HG03457 (cell line): Measurements from ENCODE around the gene ACP7.
"Not testable (repeated sequence)": the region's sequence is repeated elsewhere in the genome, so short reads cannot be mapped to it uniquely, and the experiment has no call there.

Experiments
- ATAC-seq: cut with Tn5 transposase; IDR thresholded peaks from one replicate; pipeline ENCODE4 v1.9.1; 2021; ENCODE audit warnings: moderate number of reproducible peaks; ENCODE audit not compliant: unreplicated experiment

ACP7 gene

DNA sequence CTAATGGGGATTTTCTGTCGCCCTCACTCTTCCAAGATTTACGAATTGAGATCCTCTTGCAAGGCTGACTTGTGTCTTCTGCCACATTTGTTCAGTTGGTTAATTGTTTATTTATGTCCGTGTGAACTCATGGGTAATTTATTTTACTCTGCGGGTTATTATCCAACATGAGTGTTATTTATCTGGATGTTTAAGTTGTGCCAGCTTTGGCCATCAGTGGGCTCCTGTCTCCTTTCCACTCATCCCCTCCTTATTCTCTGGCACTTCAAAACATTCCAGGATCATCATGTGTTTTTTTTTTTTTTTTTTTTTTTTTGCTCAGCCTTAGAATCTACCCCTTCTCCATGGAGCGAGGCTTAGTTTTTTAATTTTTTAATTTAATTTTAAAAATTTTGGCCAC, 19.0 kb downstream of the ACP7 start:
- ATAC-seq, result no peak

DNA sequence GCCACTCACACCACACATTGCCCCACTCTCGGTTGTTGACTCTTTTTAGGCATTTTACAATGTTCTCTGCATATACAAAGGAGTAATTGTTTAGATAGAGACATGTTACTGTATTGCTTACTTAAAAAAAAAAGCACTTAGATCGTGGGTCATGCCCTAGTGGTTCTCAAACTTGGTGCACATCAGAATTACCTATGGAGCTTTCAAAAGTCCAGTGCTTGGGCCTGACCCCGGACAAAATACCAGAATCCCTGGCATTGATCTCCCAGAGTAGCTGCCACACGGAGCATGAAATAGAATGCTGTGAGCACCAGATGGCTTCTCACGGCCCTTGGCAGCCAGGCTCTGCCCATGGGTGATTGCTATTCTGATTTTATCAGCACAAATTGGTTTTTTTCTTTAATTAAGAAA, 20.0 kb downstream of the ACP7 start:
- no peak for ATAC-seq

DNA sequence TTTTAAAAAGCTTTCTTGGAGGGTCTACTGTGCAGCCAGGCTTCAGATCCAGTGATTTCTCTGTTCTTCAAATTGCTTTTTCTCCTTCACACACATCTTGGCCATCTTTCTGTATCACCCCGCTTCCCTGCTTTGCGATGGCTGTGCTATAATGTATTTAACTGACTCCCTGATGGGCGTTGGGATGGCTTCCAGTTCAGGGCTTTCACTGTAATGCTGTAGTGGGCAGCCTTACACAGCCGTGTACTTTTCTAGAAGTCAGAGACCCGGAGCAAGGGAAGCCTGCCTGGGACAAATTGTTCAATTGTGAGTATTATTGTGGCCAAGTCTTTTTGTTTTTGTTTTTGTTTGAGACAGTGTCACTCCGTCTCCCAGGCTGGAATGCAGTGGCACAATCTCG, 22.0 kb downstream of the ACP7 start:
- ATAC-seq, result no peak

DNA sequence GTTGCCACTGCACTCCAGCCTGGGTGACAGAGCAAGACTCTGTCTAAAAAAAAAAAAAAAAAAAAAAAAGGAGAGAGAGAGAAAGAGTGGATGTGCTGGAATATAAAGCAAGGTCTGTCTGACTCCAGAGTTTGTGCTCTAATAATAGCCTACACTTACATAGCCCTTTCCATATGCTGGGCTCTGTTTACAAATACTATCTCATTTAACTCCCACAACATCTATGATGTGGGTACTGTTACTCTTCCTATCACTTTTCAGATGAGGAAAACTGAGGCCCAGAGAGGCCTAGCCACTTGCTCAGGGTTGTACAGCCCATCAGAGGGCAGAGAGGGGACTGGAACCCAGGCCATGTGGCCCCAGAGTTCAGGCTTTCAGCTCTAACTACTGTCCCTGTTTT, 25.5 kb downstream of the ACP7 start:
- no peak for ATAC-seq

DNA sequence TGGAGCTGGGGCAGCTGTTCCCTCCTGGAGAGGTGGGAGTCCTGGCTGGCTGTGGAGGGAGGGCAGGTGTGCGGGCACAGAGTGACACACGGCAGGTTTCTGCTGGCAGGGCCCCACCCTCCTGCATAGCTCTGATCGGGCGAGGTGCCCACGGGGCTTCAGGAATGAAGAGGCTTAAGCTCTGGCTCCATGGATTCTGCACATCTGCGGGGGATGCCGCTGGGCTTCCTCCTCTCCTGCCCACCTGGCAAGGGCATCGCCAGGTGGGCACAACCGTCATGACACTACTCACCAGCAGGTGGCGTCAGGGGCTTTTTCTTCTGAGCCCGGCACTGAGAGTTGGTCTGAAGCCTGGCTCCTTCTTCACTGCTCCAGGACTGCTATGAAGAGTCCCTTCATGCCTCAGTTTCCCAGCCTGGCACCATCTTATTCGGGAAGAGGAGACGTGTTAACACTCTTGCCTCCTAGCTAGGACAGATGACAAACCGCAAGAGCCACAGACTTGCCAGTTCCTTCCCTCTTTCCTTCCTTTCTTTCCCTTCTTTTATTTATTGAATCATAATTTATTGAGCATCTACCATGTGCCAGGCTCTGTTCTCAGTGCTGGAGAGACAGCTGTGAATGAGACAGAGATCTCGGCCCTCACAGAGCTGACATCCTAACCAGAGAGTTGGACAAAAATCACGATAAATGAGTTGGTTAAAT, 26.2 kb downstream of the ACP7 start:
- ATAC-seq, result no peak

DNA sequence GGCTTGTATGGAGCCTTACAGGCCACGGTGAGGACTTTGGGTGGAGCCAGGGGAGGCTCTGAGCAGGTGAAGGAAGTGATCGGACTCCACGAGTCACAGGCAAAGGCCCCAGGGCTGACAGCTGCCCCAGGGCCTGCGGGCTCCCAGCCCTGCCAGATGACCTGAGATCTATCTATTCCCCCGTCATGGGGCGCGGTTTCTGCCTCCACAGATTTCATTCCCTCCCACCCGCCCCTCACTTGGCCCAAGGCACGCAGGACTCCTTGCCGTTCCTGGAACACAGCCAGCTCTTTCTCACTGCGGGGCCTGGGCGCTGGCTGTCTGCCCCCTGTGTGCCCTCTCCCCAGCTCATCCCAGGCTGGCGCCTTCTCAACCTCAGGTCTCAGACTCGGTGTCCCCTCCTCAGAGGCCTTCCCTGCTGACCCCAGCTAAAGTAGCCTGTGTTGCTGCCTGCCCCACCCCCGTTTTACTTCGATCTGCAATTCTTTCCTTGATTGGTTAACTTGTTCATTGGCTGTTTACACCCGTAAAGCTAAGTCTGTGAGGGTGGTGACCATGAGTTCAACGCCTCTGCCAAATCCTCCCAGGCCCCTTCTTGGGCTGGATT, 27.5 kb downstream of the ACP7 start:
- ATAC-seq, result no peak

DNA sequence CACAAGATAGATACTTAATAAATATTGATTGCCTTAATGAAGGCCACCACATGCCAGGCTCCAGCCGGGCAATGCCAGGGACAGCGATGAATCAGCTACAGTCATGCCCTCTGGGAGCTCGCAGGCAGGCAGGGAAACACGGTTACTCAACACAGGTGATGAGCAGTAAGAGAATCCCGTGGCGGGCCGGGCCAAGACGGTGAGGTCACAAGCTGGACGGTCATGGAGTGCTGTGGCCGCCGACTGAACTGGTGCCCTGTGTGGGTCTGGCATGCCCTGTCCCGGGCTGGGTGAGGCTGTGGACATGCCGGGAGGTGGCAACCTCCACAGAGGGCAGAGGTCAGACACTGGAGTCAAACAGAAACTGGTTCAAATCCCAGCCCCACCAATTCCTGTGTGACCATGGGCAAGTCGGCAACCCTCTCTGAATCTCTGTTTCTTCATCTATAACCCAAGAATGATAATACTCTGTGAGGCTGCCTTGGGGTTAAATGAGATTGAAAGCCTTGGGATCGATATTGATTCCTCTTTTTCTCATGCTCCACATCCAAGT, 28.2 kb downstream of the ACP7 start:
- no peak for ATAC-seq

DNA sequence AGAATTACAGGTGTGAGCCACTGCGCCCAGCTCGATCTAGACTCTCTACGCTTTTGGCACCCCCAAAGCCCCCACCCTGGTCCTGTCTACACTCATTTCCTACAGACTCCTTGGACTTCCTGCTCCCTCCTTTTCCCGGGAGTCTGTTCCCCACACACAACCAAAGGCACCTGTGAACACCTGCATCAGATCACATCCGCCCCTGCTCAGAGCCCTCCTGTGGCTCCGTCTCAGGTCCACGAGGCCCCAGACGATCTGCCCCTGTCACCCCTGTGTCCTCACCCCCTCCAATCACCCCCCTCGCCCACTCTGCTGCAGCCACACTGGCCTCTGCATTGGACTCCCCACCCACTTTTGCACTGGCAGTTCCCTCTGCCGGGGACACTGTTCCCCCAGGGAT, 29.0 kb downstream of the ACP7 start:
- ATAC-seq, result no peak

DNA sequence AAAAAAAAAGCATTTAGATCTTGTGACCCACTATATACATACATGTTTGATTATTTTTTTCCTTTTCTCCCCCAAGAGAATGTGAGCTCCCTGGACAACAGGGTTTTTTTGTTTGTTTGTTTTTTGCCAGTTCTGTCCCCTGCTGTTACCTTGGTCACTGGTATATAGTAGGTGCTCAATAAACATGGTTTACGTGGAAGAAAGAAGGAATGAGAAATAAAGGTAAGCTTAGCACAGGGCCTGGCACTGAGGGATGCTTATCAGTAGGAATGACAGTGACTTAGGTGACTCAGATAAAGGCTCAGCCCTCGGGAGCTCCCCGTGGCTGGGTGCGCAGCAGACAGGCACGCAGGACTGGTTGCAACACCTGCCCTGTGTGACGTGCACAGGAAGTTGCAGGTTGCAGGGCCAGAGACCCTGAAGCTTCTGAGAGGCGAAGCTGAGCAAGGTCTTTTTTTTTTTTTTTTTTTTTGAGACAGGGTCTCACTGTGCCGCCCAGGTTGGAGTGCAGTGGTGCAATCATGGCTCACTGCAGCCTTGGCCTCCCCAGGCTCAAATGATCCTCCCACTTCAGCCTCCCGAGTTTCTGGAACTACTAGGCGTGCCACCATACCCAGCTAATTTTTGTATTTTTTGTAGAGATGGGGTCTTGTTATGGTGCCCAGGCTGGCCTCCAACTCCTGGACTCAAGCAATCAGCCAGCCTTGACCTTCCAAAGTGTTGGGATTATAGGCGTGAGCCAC, 31.1 kb downstream of the ACP7 start:
- ATAC-seq, result no peak

DNA sequence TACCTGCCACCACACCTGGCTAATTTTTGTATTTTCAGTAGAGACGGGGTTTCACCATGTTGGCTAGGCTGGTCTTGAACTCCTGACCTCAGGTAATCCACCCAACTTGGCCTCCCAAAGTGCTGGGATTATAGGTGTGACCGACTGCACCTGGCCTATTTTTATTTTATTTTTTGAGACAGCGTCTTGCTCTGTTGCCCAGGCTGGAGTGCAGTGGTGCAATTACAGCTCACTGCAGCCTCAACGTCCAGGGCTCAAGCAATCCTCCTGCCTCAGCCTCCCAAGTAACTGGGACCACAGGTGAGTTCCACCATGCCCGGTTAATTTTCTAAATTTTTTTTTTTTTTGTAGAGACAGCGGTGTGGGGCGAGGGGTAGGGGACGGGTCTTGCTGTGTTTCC, 32.9 kb downstream of the ACP7 start:
- ATAC-seq, result not testable (repeated sequence)

DNA sequence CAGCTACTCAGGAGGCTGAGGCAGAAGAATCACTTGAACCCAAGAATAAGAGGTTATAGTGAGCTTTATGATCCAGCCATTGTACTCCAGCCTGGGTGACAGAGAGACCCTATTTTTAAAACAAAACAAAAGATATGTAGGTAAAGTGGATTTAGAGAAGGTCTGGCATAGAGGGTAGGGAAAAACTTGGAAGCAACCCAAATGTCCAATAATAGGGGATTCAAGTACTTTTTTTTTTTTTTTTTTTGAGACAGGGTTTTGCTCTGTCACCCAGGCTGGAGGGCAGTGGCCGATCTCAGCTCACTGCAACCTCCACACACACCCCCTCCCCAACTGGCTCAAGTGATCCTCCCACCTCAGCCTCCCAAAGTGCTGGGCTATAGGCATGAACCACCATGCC, 35.7 kb downstream of the ACP7 start:
- ATAC-seq, result no peak

DNA sequence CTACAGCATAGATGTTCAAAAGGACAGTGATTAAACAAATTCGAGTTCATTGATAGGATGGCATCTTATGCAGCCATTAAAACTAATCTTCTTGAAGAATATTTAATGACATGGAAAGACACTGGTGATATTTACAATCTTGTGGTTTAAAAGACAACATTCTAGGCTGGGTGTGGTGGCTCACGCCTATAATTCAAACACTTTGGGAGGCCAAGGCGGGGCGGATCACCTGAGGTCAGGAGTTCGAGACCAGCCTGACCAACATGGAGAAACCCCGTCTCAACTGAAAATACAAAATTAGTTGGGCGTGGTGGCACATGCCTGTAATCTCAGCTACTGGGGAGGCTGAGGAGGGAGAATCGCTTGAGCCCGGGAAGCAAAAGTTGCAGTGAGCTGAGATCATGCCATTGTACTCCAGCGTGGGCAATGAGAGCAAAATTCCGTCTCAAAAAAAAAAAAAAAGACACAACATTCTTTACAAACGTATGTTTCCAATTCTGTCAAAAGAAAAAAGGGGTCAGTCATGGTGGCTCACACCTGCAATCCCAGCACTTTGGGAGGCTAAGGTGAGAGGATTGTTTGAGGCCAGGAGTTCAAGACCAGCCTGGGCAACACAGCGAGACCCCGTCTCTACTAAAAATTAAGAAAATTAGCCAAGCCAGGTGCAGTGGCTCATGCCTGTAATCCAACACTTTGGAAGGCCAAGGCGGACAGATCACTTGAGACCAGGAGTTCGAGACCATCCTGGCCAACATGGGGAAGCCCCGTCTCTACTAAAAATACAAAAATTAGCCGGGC, 39.0 kb downstream of the ACP7 start:
- no peak for ATAC-seq

DNA sequence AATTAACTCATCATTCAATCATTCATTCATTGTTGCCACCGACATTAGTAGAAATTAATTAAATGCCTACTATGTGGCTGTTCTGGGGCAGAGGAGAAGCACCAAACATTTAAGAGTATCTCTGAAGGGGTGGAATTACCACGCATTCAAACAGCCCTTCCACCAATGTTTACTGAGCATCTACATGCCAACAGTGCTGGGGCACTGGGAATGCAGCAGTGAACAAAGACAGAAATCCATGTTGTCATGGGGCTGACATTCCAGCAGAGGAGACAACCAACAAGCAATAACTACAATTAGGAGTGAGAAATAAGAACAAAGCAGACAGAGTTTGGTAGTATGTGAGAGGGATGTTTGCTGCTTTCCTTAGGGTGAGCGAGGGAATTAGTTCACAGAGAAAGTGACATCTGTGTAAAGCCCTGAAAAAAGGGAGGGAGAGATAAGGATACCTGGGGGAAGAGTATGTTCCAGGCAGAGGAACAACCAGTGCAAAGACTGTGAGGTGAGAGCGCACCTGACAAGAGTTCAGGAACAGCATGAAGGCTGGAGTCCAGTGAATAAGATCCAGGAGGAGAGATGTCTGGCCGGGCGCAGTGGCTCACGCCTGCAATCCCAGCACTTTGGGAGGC, 40.1 kb downstream of the ACP7 start:
- no peak for ATAC-seq

DNA sequence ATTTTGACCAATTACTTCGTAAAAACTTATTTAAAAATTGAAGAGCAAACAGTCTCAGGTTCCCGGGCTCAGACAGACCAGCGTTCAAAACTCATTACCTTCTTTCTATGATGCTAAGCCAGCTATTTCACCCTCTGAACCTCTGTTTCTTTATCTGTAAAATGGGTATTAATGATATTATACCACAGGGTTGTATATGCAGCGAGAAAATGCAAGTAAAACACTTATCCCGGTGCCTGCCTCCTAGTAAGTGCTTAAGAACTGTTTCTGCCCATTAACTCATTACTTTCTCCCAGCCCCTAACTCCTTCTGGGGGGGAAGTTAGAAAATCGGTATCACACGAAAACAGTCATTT, 41.0 kb downstream of the ACP7 start:
- ATAC-seq, result no peak

DNA sequence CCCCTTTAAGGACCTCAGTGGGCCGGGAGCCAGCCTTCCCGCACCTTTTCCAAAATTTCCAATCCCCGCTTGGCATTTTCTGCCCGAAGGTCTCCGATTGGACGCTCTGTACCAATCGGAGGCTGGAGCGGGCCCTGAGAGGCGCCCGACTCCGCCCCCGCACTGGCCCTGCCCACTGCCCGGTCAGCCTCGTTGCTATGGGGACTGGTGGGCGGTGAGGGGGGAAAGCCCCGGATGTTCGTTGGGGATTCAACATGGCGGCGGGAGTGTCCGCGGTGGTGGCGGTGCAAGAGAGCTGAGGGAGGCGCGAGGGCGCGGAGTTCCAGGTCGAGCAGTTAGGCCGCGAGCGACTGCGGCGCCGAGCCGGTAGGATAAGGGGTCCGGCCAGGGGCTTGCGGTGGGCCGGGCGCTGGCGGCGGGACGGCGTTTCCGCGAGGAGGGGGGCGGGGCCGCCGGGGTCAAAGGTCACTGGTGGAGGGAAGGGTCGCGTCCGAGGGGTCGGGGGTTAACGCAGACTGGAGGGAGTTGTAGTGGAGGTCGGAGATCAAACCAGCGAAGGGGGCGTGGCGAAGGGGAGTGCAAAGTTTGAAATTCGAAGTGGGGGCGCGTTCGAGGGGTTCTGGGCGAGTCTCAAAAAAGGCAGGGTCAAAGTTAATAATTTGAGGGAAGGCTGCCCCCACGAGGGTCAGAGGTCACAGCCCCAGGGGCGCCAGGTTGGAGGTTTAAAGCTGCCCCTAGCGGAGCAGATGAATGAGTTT, 41.6 kb downstream of the ACP7 start, which contains the start of gene PAK4:
PAK4 (plus strand) TSS at position 233 of the 758 bp plus-strand sequence. CDS start 43,768 bp downstream, outside the sequence.
- ATAC-seq, result peak; percentile 59

DNA sequence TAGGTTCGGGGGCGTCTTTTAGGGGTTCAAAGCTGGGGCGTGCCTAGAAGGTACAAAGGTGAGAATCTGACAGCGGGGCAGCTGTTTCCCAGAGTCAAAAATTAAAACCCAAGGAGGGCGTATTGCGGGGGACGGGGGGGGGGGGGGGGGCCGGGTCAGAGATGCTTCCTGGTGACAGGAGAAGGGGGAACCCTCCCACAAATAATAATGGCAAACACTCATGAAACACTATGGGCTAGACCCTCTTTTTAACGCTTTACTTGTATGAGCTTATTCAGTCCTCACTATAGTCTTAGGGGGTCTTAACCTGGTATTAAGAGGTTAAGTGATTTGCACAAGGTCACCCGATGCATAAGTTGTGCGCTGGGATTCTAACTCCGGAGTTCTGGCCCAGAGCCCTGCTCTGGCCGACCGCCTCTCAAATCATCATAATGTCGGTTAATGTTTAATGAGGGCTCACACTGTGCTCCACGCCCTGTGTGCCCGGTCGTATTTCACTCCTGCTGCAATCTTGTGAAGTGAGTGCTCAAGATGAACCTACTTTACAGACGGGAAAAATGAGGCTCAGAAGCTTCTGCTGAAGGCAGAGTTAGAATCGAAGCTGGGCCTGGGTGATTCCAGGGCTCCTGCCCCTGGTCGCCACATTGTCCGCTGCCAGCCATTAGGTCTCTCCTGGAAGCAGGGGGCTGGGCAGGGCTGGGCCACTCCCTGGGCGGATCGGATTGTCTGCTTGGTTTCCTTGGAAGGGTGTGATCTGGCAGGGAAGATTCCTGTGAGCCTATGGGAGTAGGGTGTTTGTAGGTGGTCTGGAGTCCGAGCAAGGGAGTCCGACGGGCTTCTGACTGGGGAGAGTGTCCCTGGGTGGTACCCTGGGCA, 42.4 kb downstream of the ACP7 start:
- no peak for ATAC-seq

DNA sequence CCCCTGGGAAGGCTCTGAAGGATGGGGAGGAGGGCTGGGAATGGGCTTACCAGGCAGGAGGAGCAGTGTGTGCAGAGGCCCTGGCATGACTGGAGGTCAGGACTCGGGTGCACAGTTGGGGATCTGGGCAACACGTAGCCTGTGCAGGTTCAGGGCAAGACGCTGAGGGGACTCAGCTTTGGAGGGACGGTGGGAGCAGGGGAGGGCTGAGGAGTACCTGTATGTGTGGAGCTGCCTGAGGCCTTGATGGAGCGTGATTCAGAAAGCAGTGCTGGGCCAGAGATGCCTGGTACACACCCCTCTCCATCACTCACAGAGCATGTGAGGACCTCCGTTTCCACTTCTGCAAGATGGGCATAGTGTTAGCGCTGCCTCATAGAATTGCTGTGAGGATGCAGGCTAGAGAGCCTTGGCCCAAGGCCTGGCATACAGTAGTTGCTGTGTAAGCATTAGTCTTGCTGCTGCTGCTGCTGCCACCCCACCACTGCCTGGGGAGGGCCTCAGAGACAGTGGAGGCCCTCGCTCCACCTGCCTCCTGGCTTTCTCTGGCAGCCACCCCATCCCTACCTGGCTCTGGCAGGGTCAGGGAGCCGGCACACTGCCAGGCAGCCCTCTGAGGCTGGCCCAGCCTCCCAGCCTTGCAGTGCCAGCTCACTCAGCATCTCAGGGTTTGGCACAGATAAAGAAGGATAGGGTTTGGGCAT, 43.8 kb downstream of the ACP7 start:
- no peak for ATAC-seq

DNA sequence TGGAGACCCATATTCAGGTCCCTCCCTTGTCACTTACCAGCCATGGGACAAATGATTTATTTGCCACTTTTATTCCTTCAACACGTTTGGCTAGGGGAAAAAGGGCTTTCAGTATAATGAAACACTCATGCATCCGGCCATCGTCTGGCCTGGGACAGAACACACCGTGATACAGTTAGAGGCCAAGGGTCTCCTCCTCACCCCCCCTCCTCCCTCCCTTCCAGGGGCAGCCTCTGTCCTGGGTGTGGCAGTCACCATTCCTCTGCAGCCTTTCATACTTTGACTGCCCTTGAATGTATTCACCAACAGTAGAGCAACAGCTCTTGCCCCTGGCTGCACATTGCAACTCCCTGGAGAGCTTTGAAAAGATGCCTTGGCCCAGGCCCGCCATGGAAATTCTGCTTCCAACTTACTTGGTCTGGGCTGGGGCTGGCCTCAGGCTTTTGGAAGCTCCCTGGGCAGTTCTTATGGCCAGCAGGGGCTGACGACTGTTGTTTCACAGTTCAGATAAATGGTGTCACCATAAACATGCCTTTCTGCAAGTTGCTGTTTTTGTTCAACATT, 44.4 kb downstream of the ACP7 start:
- no peak for ATAC-seq
